H1 (cell line): ENCODE measurements around the gene NUS1. TPM values are rescaled to one million over a fixed set of nuclear protein-coding genes. Genes with fewer than 3 reads are reported as not detected.

ENCODE experiments used
- CTCF ChIA-PET: fragments of 300-600 bp; sonication (Branson Sonifier 250); formaldehyde crosslinking; loops from one replicate; lab custom pipeline; 2021; ENCODE audit not compliant: partially characterized antibody; lab: Charles Lee
- POLR2A ChIA-PET: fragments of 300-600 bp; sonication (Branson Sonifier 250); formaldehyde crosslinking; loops from one replicate; lab custom pipeline; 2021; ENCODE audit warnings: inconsistent platforms; ENCODE audit not compliant: partially characterized antibody; lab: Charles Lee
- DNase-seq, 2 experiments: peaks; one replicate each; pipeline versions ENCODE4 v3.0.0 to v3.0.0-alpha.2; 2010 to 2022; ENCODE audit warnings: low spot score in 2 of 2, low read depth in 1 of 2, mixed read lengths in 1 of 2
- FAIRE-seq: peaks from 2 replicates; lab custom pipeline; 2011; peaks lifted over from hg19 to GRCh38; lab: Jason Lieb, UNC
- H2AFZ ChIP-seq: 2 replicates; pipeline ENCODE4 v1.8.1; 2012; ENCODE audit warnings: low read length, inconsistent platforms
- H2AK5ac ChIP-seq: 2 replicates; pipeline ENCODE4 v1.6.1; 2013; ENCODE audit warnings: low read depth, low read length
- H2BK120ac ChIP-seq: replicated peaks from 2 replicates; pipeline ENCODE3; 2013; ENCODE audit warnings: low read depth, low read length, inconsistent platforms
- H2BK12ac ChIP-seq: 2 replicates; pipeline ENCODE4 v1.6.1; 2013; ENCODE audit warnings: low read depth, low read length
- H2BK15ac ChIP-seq: 2 replicates; pipeline ENCODE4 v1.6.1; 2013; ENCODE audit warnings: low read length
- H2BK20ac ChIP-seq: 2 replicates; pipeline ENCODE4 v1.6.1; 2013; ENCODE audit warnings: low read length
- H2BK5ac ChIP-seq: 2 replicates; pipeline ENCODE4 v1.6.1; 2013; ENCODE audit warnings: low read depth, low read length
- H3K14ac ChIP-seq: 2 replicates; pipeline ENCODE4 v1.6.1; 2013; ENCODE audit warnings: inconsistent platforms; ENCODE audit not compliant: insufficient read length
- H3K18ac ChIP-seq: 2 replicates; pipeline ENCODE4 v1.6.1; 2013; ENCODE audit warnings: low read length; ENCODE audit errors: extremely low read depth
- H3K23ac ChIP-seq: 2 replicates; pipeline ENCODE4 v1.6.1; 2013; ENCODE audit warnings: inconsistent platforms; ENCODE audit not compliant: insufficient read length
- H3K23me2 ChIP-seq: 2 replicates; pipeline ENCODE4 v1.6.1; 2013; ENCODE audit warnings: low read depth, low read length
- H3K27ac ChIP-seq: 2 replicates; pipeline ENCODE4 v1.6.1; 2011; ENCODE audit warnings: low read depth, low read length, inconsistent platforms
- H3K27me3 ChIP-seq, 4 experiments: replicated peaks in 1 of 4; 1 replicate in 1 of 4; 2 replicates in 3 of 4; pipeline versions ENCODE4 v1.6.1 to v1.8.1; 2011 to 2013; ENCODE audit warnings: low read length in 3 of 4, mild to moderate bottlenecking in 3 of 4, inconsistent platforms in 2 of 4, mixed read lengths in 2 of 4, moderate library complexity in 1 of 4; ENCODE audit not compliant: control insufficient read depth in 3 of 4, insufficient read depth in 3 of 4; ENCODE audit errors: extremely low read depth in 1 of 4
- H3K36me3 ChIP-seq, 4 experiments: 2 replicates each; pipeline versions ENCODE4 v1.6.1 to v1.8.1; 2011 to 2013; ENCODE audit warnings: mild to moderate bottlenecking in 4 of 4, low read length in 3 of 4, moderate library complexity in 2 of 4, control low read depth in 1 of 4, inconsistent platforms in 1 of 4; ENCODE audit not compliant: insufficient read depth in 4 of 4, control insufficient read depth in 2 of 4
- H3K4ac ChIP-seq: replicated peaks from 2 replicates; pipeline ENCODE3; 2013; ENCODE audit warnings: low read length, low read depth, mixed read lengths, inconsistent platforms; ENCODE audit not compliant: insufficient read length
- H3K4me1 ChIP-seq, 4 experiments: replicated peaks in 1 of 4; 1 replicate in 1 of 4; 2 replicates in 3 of 4; pipeline versions ENCODE4 v1.6.1 to v1.8.1; 2011 to 2013; ENCODE audit warnings: low read length in 3 of 4, inconsistent platforms in 2 of 4, mixed read lengths in 1 of 4; ENCODE audit not compliant: insufficient read depth in 4 of 4, control insufficient read depth in 3 of 4
- H3K4me2 ChIP-seq, 2 experiments: 2 replicates each; pipeline versions ENCODE4 v1.6.1 to v1.8.1; 2011 to 2013; ENCODE audit warnings: low read depth in 2 of 2, low read length in 2 of 2, control low read depth in 1 of 2, inconsistent platforms in 1 of 2, mild to moderate bottlenecking in 1 of 2; ENCODE audit not compliant: insufficient read depth in 1 of 2
- H3K4me3 ChIP-seq, 4 experiments: fragments of 200-600, 300-600 bp in 1 of 4; sonication (generic), shearing (Covaris generic), sonication (Bioruptor Twin) in 1 of 4; 2 replicates each; pipeline versions ENCODE4 v1.5.1 to v1.8.1; 2011 to 2016; ENCODE audit warnings: low read length in 4 of 4, low read depth in 3 of 4, control low read depth in 2 of 4, inconsistent platforms in 2 of 4, mild to moderate bottlenecking in 2 of 4, mixed read lengths in 1 of 4, moderate library complexity in 1 of 4; ENCODE audit not compliant: insufficient read depth in 2 of 4; ENCODE audit errors: extremely low read depth in 1 of 4
- H3K56ac ChIP-seq: replicated peaks from 2 replicates; pipeline ENCODE3; 2013; ENCODE audit warnings: low read depth, mild to moderate bottlenecking, mixed read lengths, low read length, inconsistent platforms; ENCODE audit not compliant: insufficient read length
- H3K79me1 ChIP-seq: 2 replicates; pipeline ENCODE4 v1.6.1; 2013; ENCODE audit warnings: low read depth, low read length, control low read depth
- H3K79me2 ChIP-seq, 2 experiments: 2 replicates each; pipeline versions ENCODE4 v1.6.1 to v1.8.1; 2012 to 2013; ENCODE audit warnings: low read length in 2 of 2, mild to moderate bottlenecking in 2 of 2, inconsistent platforms in 1 of 2; ENCODE audit not compliant: insufficient read depth in 2 of 2, control insufficient read depth in 1 of 2
- H3K9ac ChIP-seq, 4 experiments: replicated peaks in 1 of 4; 1 replicate in 1 of 4; 2 replicates in 3 of 4; pipeline versions ENCODE4 v1.6.1 to v1.8.1; 2011 to 2013; ENCODE audit warnings: low read depth in 3 of 4, low read length in 3 of 4, control low read depth in 2 of 4, mild to moderate bottlenecking in 2 of 4, moderate library complexity in 2 of 4, inconsistent platforms in 1 of 4; ENCODE audit errors: extremely low read depth in 1 of 4
- H3K9me3 ChIP-seq, 2 experiments: 2 replicates each; pipeline versions ENCODE4 v1.6.1 to v1.8.1; 2012 to 2013; ENCODE audit warnings: mild to moderate bottlenecking in 2 of 2, moderate library complexity in 2 of 2, control low read depth in 1 of 2, inconsistent platforms in 1 of 2, low read depth in 1 of 2, low read length in 1 of 2, mixed read lengths in 1 of 2; ENCODE audit not compliant: insufficient read depth in 2 of 2
- H4K20me1 ChIP-seq, 2 experiments: replicated peaks in 1 of 2; 2 replicates each; pipeline versions ENCODE3 to v1.8.1; 2011 to 2013; ENCODE audit warnings: inconsistent platforms in 2 of 2, low read length in 2 of 2, mild to moderate bottlenecking in 1 of 2; ENCODE audit not compliant: insufficient read depth in 2 of 2, control insufficient read depth in 1 of 2
- H4K5ac ChIP-seq: 2 replicates; pipeline ENCODE4 v1.6.1; 2013; ENCODE audit warnings: low read length, low read depth, mixed read lengths, inconsistent platforms; ENCODE audit not compliant: insufficient read length
- H4K8ac ChIP-seq: 2 replicates; pipeline ENCODE4 v1.8.0; 2013; ENCODE audit warnings: mild to moderate bottlenecking, moderate library complexity, low read length, inconsistent platforms; ENCODE audit not compliant: insufficient read depth; ENCODE audit errors: extremely low read depth
- H4K91ac ChIP-seq: replicated peaks from 2 replicates; pipeline ENCODE3; 2013; ENCODE audit warnings: low read length, mixed read lengths, inconsistent platforms; ENCODE audit not compliant: insufficient read length
- BCL11A ChIP-seq, 2 experiments: IDR thresholded peaks; one replicate each; pipeline ENCODE4 v1.6.1; 2011; ENCODE audit warnings: low read depth in 2 of 2, low read length in 2 of 2, mild to moderate bottlenecking in 2 of 2
- EGR1 ChIP-seq: IDR thresholded peaks from 2 replicates; pipeline ENCODE4 v1.6.1; 2011; ENCODE audit warnings: low read depth, low read length, borderline replicate concordance
- GTF2F1 ChIP-seq: IDR thresholded peaks from 2 replicates; pipeline ENCODE4 v1.6.1; 2012; ENCODE audit warnings: low read depth, low read length, improper control_type of control experiment, borderline replicate concordance
- JUN ChIP-seq: IDR thresholded peaks from 2 replicates; pipeline ENCODE4 v1.6.1; 2011; ENCODE audit warnings: low read depth, mild to moderate bottlenecking, improper control_type of control experiment, low read length
- KDM5A ChIP-seq: fragments of 200-600 bp; IDR thresholded peaks from 2 replicates; pipeline ENCODE4 v1.7.1; 2012; ENCODE audit warnings: mild to moderate bottlenecking, low read length, inconsistent platforms, mixed read lengths
- SP1 ChIP-seq: IDR thresholded peaks from 2 replicates; pipeline ENCODE4 v1.6.1; 2011; ENCODE audit warnings: low read depth, low read length
- SUZ12 ChIP-seq: fragments of 200-600 bp; sonication (generic); IDR thresholded peaks from 2 replicates; pipeline ENCODE4 v1.6.1; 2012; ENCODE audit warnings: mild to moderate bottlenecking, inconsistent platforms, low read length, moderate library complexity, mixed read lengths
- WGBS, 2 experiments: shearing (Covaris generic) in 1 of 2; methylation state at CpG; one replicate each; pipeline versions ENCODE4 v1.1.6 to v1.1.7; 2013 to 2015; ENCODE audit warnings: low lambda C conversion rate in 2 of 2, mixed read lengths in 2 of 2, inconsistent platforms in 1 of 2, low coverage in 1 of 2, missing lambda C conversion rate in 1 of 2; ENCODE audit not compliant: insufficient replicate concordance in 2 of 2, insufficient coverage in 1 of 2, insufficient read length in 1 of 2; ENCODE audit errors: extremely low coverage in 1 of 2, missing lambda C conversion rate in 1 of 2; 5-methylcytosine and 5-hydroxymethylcytosine counted together
- polyA plus RNA-seq, 7 experiments: library from polyadenylated mRNA; depleted of rRNA in 3 of 7; stranded (reverse) in 5 of 7; unstranded in 2 of 7; fragments of >200 nt in 5 of 7; fragments of 200-250 nt in 2 of 7; gene quantifications; 1 replicate in 5 of 7; 2 replicates in 1 of 7; 4 replicates in 1 of 7; pipeline versions ENCODE4 v1.2.1 to v1.2.3, GENCODE V29; 2011 to 2013; ENCODE audit warnings: missing spikeins in 2 of 7, mixed read lengths in 2 of 7
- total RNA-seq: library from RNA; stranded (reverse); fragmentation: NEBNext Ultra II Directional; extraction: Animal tissue kit (Norgen Biotek cat#: 25700); gene quantifications from 2 replicates; pipeline ENCODE4 v1.2.1, GENCODE V29; 2021

The NUS1 gene
- total and polyA plus RNA-seq, 2 of the 8 experiments (the other 6 are each of a cell fraction or from before 2014, with no cell fraction given), result 20.7 to 77.7 TPM

DNA sequence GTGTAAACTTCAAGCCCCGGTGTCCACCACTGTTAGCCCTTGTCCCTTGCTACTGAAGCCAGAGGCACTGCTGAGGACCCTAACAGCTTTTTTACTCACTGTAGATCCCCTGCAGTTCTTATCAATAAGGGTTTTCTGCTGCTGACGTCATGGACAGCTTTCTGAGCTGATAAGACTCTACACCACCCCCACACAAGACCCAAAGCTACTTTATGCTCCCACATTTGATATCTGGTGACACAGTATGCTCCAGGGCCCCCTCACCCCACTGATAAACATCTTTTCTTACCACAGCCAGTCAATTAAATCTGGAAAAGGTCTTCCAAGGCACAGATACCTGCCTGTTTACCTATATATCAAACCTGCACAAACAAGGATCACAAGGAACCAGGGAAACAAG lies 65.3 kb downstream of the NUS1 start:
- no peak overlapping the region for H2BK20ac ChIP-seq
- no peak overlapping the region for H2BK5ac ChIP-seq
- no peak overlapping the region for H3K23ac ChIP-seq
- H3K27me3 ChIP-seq, result no peaks in the 10 kb centered on the region
- no peak overlapping the region for H3K4ac ChIP-seq
- POLR2A ChIA-PET, result interaction anchor here (1.0 kb wide), 1 partner anchor 22 kb away, joined by 3 read pairs; no protein-coding TSS in a partner anchor
- H3K23me2 ChIP-seq, result no peaks in the 10 kb centered on the region
- no peak overlapping the region for H2AFZ ChIP-seq
- H2AK5ac ChIP-seq, result no peak overlapping the region
- H3K36me3 ChIP-seq, result no peaks in the 10 kb centered on the region
- no peaks in the 10 kb centered on the region for H4K20me1 ChIP-seq
- no peak overlapping the region for H4K5ac ChIP-seq
- no peak overlapping the region for H2BK120ac ChIP-seq
- no peak for FAIRE-seq
- H3K79me2 ChIP-seq, result no peaks in the 10 kb centered on the region
- H3K9me3 ChIP-seq, result no peaks in the 10 kb centered on the region; a peak in 1 of 4 replicates
- no peak overlapping the region for H2BK15ac ChIP-seq
- H3K27ac ChIP-seq, result no peak overlapping the region
- H3K79me1 ChIP-seq, result no peaks in the 10 kb centered on the region
- WGBS, 2 experiments, result 80% methylated on average over 2 of the region's 2 CpGs; no CpG with 5 or more reads in 1 of the 2 experiments
- no peak overlapping the region for H2BK12ac ChIP-seq
- no peak overlapping the region for H3K4me3 ChIP-seq
- CTCF ChIA-PET, result interaction anchor here (1.0 to 1.8 kb wide), 4 partner anchors 11 to 89 kb away, joined by 3 to 8 read pairs (median 4); no protein-coding TSS in a partner anchor
- H3K14ac ChIP-seq, result no peak overlapping the region
- H3K18ac ChIP-seq, result no peak overlapping the region
- H3K4me2 ChIP-seq, result no peak overlapping the region; a peak in 1 of 4 replicates
- no peak overlapping the region for H4K8ac ChIP-seq
- no peak for DNase-seq
- peak overlapping the region; percentile 17 for H4K91ac ChIP-seq
- H3K56ac ChIP-seq, result peak overlapping the region; percentile 64
- peaks cover 0 to 8% (median 0%) of the 10 kb centered on the region in 4 experiments; a peak in 2 of 7 replicates for H3K4me1 ChIP-seq
- no peak overlapping the region for H3K9ac ChIP-seq
- TF ChIP-seq KDM5A, result no peak
- no peak for TF ChIP-seq SUZ12
- no peak for TF ChIP-seq EGR1
- no peak for TF ChIP-seq GTF2F1
- no peak for TF ChIP-seq SP1
- no peak for TF ChIP-seq JUN
- no peak for TF ChIP-seq BCL11A (IDR thresholded peaks at IDR 0.05; ENCODE audit: low read depth in 2 of 2, low read length in 2 of 2)
